Measurements from ENCODE around the gene TCF4.

DNA sequence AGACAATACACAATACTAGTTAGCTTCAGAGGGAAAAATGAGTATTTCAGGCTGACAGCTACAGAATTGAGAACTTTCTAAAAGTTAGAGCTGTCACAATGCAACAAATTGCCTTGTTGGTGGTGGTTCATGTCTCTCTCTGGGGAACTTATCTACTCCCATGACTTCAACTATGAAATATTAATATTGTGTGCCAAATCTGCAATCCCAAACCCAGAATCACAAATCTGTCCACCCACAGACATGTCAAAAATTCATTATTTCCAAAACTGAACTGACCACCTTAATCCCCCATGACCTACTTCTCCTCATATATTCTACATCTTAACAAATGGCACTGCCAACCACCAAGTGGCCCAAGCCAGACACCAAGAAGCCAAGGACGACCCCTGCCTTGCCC, 143.5 kb downstream of the TCF4 start:
- TF ChIP-seq SP1 (IDR thresholded peaks at IDR 0.05; ENCODE audit: low read depth) (no peak), TCF7L2 (IDR thresholded peaks at IDR 0.05; ENCODE audit: borderline replicate concordance, extremely low read depth, insufficient read depth, insufficient read length) (no peak), RAD21 (IDR thresholded peaks at IDR 0.05; ENCODE audit: low read depth) (no peak), CEBPB (IDR thresholded peaks at IDR 0.05; ENCODE audit: low read depth) (no peak), EZH2phosphoT487 (IDR thresholded peaks at IDR 0.05; ENCODE audit: borderline replicate concordance) (no peak)
- TF ChIP-seq, protein P1, sequence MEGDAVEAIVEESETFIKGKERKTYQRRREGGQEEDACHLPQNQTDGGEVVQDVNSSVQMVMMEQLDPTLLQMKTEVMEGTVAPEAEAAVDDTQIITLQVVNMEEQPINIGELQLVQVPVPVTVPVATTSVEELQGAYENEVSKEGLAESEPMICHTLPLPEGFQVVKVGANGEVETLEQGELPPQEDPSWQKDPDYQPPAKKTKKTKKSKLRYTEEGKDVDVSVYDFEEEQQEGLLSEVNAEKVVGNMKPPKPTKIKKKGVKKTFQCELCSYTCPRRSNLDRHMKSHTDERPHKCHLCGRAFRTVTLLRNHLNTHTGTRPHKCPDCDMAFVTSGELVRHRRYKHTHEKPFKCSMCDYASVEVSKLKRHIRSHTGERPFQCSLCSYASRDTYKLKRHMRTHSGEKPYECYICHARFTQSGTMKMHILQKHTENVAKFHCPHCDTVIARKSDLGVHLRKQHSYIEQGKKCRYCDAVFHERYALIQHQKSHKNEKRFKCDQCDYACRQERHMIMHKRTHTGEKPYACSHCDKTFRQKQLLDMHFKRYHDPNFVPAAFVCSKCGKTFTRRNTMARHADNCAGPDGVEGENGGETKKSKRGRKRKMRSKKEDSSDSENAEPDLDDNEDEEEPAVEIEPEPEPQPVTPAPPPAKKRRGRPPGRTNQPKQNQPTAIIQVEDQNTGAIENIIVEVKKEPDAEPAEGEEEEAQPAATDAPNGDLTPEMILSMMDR (IDR thresholded peaks at IDR 0.05 in 2 of 3, conservative IDR thresholded peaks at IDR 0.05 in 1 of 3; ENCODE audit: borderline replicate concordance in 1 of 3, insufficient read depth in 1 of 3, low read depth in 2 of 3, low read length in 2 of 3), result no peak
- TF ChIP-seq, protein P2, sequence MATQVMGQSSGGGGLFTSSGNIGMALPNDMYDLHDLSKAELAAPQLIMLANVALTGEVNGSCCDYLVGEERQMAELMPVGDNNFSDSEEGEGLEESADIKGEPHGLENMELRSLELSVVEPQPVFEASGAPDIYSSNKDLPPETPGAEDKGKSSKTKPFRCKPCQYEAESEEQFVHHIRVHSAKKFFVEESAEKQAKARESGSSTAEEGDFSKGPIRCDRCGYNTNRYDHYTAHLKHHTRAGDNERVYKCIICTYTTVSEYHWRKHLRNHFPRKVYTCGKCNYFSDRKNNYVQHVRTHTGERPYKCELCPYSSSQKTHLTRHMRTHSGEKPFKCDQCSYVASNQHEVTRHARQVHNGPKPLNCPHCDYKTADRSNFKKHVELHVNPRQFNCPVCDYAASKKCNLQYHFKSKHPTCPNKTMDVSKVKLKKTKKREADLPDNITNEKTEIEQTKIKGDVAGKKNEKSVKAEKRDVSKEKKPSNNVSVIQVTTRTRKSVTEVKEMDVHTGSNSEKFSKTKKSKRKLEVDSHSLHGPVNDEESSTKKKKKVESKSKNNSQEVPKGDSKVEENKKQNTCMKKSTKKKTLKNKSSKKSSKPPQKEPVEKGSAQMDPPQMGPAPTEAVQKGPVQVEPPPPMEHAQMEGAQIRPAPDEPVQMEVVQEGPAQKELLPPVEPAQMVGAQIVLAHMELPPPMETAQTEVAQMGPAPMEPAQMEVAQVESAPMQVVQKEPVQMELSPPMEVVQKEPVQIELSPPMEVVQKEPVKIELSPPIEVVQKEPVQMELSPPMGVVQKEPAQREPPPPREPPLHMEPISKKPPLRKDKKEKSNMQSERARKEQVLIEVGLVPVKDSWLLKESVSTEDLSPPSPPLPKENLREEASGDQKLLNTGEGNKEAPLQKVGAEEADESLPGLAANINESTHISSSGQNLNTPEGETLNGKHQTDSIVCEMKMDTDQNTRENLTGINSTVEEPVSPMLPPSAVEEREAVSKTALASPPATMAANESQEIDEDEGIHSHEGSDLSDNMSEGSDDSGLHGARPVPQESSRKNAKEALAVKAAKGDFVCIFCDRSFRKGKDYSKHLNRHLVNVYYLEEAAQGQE (IDR thresholded peaks at IDR 0.05; ENCODE audit: low read depth), result no peak
